Ovary (tissue), 9 donors: Measurements from ENCODE around the gene DUSP22. TPM values are rescaled to one million over a fixed set of nuclear protein-coding genes. Genes with fewer than 3 reads are reported as not detected.

ENCODE experiments used
- DNase-seq, 5 donors: peaks; one replicate each; pipeline ENCODE4 v3.0.0-alpha.2; 2019 to 2020
- H3K27ac ChIP-seq, 2 donors: fragments of 200-600 bp; one replicate each; pipeline versions ENCODE4 v1.5.1 to v1.8.0; 2019 to 2022
- H3K27me3 ChIP-seq: fragments of 200-600 bp; one replicate; pipeline ENCODE4 v1.8.0; 2022
- H3K36me3 ChIP-seq: fragments of 200-600 bp; sonication (generic); one replicate; pipeline ENCODE4 v1.5.1; 2019
- H3K4me1 ChIP-seq: one replicate; pipeline ENCODE4 v1.8.1; 2013; ENCODE audit warnings: mild to moderate bottlenecking, moderate library complexity; ENCODE audit not compliant: insufficient read depth
- H3K4me3 ChIP-seq: fragments of 200-600 bp; sonication (generic); one replicate; pipeline ENCODE4 v1.5.1; 2017
- H3K9me3 ChIP-seq, 2 donors: fragments of 200-600 bp in 1 of 2; sonication (generic) in 1 of 2; one replicate each; pipeline versions ENCODE4 v1.5.1 to v1.8.1; 2013 to 2019; ENCODE audit warnings: mild to moderate bottlenecking in 1 of 2, moderate library complexity in 1 of 2
- EP300 ChIP-seq: sonication (generic); formaldehyde crosslinking; IDR thresholded peaks from one replicate; pipeline ENCODE4 v1.6.1; 2017; ENCODE audit warnings: antibody characterized with exemption
- POLR2A ChIP-seq: fragments of 450-650 bp; IDR thresholded peaks from one replicate; pipeline ENCODE4 v1.6.1; 2017; ENCODE audit warnings: antibody characterized with exemption, mild to moderate bottlenecking, moderate library complexity
- WGBS, 3 donors: extraction: QIAGEN DNeasy Blood & Tissue Kit in 1 of 3; methylation state at CpG; one replicate each; pipeline versions ENCODE4 v1.1.5 to v1.1.7; 2013 to 2017; 5-methylcytosine and 5-hydroxymethylcytosine counted together
- intact Hi-C, 4 donors: fragments of 100-400 bp; cut with DNase I; formaldehyde crosslinking; loops; one replicate each; pipeline versions ENCODE4 v1.11.0 to v1.15.1; 2022 to 2023
- polyA plus RNA-seq, 2 donors: library from polyadenylated mRNA; stranded (reverse); fragments of 200-250 nt in 1 of 2; fragments of 350-450 nt in 1 of 2; fragmentation: Illumina TruSeq in 1 of 2; extraction: RNeasy Lipid Tissue Mini Kit (QIAGEN cat#74804) in 1 of 2; gene quantifications; one replicate each; pipeline ENCODE4 v1.2.3, GENCODE V29; 2013 to 2014
- total RNA-seq, 7 donors: library from RNA; depleted of rRNA in 2 of 7; stranded (reverse); fragments of >200 nt in 2 of 7; fragmentation: NEBNext Ultra II Directional in 3 of 7; extraction: Animal tissue kit (Norgen Biotek cat#: 25700) in 3 of 7; gene quantifications; one replicate each; pipeline versions ENCODE4 v1.1.0 to v1.2.4, GENCODE V29; 2016 to 2023
- TF ChIP-seq, protein P1 (sequence below), 3 donors: fragments of 450-650 bp in 2 of 3; fragments of 200-600 bp in 1 of 3; IDR thresholded peaks; one replicate each; pipeline versions ENCODE4 v1.5.1 to v1.8.0; 2016 to 2022; ENCODE audit warnings: antibody characterized with exemption in 3 of 3, mild to moderate bottlenecking in 1 of 3
- donor health status: DM: no; HTN: no; CAD: no; lungs with moderate emphysema.
- donor health status: DM: no; HTN: no; CAD: no.
- donor health status: Bipolar disorder and iron deficiency.
- donor health status: DM: yes; HTN: yes; CAD: no.
- donor health status: DM: no; HTN: no; CAD: no.
- donor health status: DM: yes; HTN: yes; CAD: no.

Gene DUSP22
- total and polyA plus RNA-seq, 9 donors = 24.7 to 35.0 (median 29.3) TPM

- 91 to 93% (median 93%) methylated on average over 12 of the region's 12 CpGs for WGBS, 3 donors
- H3K4me1 ChIP-seq = no peaks in the 10 kb centered on the region
- no peak overlapping the region for H3K27ac ChIP-seq
- no peak for TF ChIP-seq EP300
- TF ChIP-seq, protein P1, sequence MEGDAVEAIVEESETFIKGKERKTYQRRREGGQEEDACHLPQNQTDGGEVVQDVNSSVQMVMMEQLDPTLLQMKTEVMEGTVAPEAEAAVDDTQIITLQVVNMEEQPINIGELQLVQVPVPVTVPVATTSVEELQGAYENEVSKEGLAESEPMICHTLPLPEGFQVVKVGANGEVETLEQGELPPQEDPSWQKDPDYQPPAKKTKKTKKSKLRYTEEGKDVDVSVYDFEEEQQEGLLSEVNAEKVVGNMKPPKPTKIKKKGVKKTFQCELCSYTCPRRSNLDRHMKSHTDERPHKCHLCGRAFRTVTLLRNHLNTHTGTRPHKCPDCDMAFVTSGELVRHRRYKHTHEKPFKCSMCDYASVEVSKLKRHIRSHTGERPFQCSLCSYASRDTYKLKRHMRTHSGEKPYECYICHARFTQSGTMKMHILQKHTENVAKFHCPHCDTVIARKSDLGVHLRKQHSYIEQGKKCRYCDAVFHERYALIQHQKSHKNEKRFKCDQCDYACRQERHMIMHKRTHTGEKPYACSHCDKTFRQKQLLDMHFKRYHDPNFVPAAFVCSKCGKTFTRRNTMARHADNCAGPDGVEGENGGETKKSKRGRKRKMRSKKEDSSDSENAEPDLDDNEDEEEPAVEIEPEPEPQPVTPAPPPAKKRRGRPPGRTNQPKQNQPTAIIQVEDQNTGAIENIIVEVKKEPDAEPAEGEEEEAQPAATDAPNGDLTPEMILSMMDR (IDR thresholded peaks at IDR 0.05) = no peak
- TF ChIP-seq POLR2A = no peak
- intact Hi-C loops = no loop called here
- no peak for DNase-seq
- H3K36me3 ChIP-seq = no peaks in the 10 kb centered on the region
- H3K4me3 ChIP-seq = no peak overlapping the region
- H3K9me3 ChIP-seq = no peaks in the 10 kb centered on the region
- H3K27me3 ChIP-seq = no peaks in the 10 kb centered on the region
Observed at GRCh38 chr6:309947-310346, 17.7 kb downstream of the DUSP22 start.

DNA sequence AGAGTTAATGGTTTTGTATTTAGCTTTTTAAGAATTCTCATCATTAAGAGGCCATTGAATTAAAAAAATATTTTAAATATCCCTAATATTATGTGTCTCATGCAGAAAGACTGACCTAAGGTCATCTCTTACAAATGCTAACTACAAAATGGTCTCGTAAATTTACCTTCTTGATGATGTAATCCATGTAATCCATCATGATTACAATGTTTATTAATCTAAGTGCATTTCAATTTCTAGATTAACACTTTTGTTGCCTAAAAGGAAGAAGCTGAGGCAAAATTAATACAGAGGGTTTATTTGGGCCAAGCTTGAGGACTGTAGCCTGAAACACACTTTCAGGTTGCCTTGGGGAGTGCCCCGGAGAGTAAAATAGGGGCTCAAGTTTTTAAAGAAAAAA is 18.4 kb downstream of the DUSP22 start:
- WGBS, 3 donors = 68 to 80% (median 78%) methylated on average over 2 of the region's 2 CpGs
- H3K9me3 ChIP-seq = no peaks in the 10 kb centered on the region
- no peak for TF ChIP-seq POLR2A
- TF ChIP-seq, protein P1 (IDR thresholded peaks at IDR 0.05) = no peak

DNA sequence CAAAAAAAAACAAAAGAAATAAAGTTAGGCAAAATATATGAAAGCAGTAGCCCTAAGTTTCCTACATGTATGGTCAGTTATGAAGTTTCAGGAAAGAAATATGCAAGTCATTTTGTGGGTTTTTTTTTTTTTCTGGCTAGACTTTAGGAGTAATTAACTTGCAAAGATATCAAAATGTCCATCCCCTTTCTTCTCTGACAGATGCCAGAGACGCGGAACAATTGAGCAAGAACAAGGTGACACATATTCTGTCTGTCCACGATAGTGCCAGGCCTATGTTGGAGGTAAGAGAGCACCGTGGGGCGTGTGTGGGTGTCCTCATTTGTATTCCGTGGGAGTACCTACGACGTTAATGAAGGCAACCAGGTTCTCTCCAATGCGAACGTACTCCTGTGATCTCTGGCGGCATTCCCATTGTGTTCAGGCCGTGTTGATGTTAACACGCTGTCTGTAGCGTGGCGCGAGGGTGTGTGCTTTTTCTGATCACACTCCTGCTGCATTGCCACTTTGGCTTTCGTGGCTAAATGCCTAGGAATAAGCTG is 19.5 kb downstream of the DUSP22 start:
- peak in 1 of 5 donors; percentile 55 for DNase-seq
- no peak overlapping the region for H3K27ac ChIP-seq

More for the DNA sequence above, 18.4 kb downstream of the DUSP22 start:
- Histone ChIP-seq H3K4me3 (no peak overlapping the region), H3K27me3 (no peaks in the 10 kb centered on the region), H3K36me3 (no peaks in the 10 kb centered on the region), H3K27ac (no peak overlapping the region), H3K4me1 (no peaks in the 10 kb centered on the region)
- no peak for DNase-seq
- intact Hi-C loops = no loop called here

GRCh38 chr6:313087-313486 is 20.8 kb downstream of the DUSP22 start:
- 58 to 79% (median 78%) methylated on average over 2 of the region's 2 CpGs for WGBS, 3 donors
- Histone ChIP-seq H3K9me3 (no peaks in the 10 kb centered on the region), H3K4me3 (no peak overlapping the region), H3K27ac (no peak overlapping the region), H3K4me1 (no peaks in the 10 kb centered on the region), H3K36me3 (no peaks in the 10 kb centered on the region), H3K27me3 (no peaks in the 10 kb centered on the region)
- TF ChIP-seq EP300 (no peak), POLR2A (no peak)
- TF ChIP-seq, protein P1 (IDR thresholded peaks at IDR 0.05) = no peak
- intact Hi-C loops = no loop called here
- no peak for DNase-seq

More for the DNA sequence above, 19.5 kb downstream of the DUSP22 start:
- no peaks in the 10 kb centered on the region for H3K4me1 ChIP-seq
- H3K9me3 ChIP-seq = no peaks in the 10 kb centered on the region
- intact Hi-C loops = no loop called here
- TF ChIP-seq, protein P1 (IDR thresholded peaks at IDR 0.05) = no peak
- TF ChIP-seq EP300 (no peak), POLR2A (no peak)
- 50 to 69% (median 53%) methylated on average over 17 of the region's 17 CpGs for WGBS, 3 donors
- H3K36me3 ChIP-seq = no peaks in the 10 kb centered on the region
- no peak overlapping the region for H3K4me3 ChIP-seq
- no peaks in the 10 kb centered on the region for H3K27me3 ChIP-seq
